Measurements from ENCODE around the gene LHPP. TPM values are rescaled to one million over a fixed set of nuclear protein-coding genes. Genes with fewer than 3 reads are reported as not detected.

Gene LHPP
- total RNA-seq, 2 donors from 2014 or later, result 4.9 to 9.9 TPM

- H3K9me3 ChIP-seq, result no peaks in the 10 kb centered on the region
- no peaks in the 10 kb centered on the region for H3K36me3 ChIP-seq (replicated peaks in 1 of 2; ENCODE audit: insufficient read depth in 1 of 2, low read depth in 2 of 2)
- 95 to 97% methylated on average over 6 to 9 of the region's 9 CpGs for WGBS, 2 donors
- peaks cover 27% of the 10 kb centered on the region for H3K4me1 ChIP-seq
- TF ChIP-seq CTCF (IDR thresholded peaks at IDR 0.05) (no peak), POLR2A (IDR thresholded peaks at IDR 0.05) (no peak)
- DNase-seq (no peak), ATAC-seq (no peak)
- no peak overlapping the region for H3K27ac ChIP-seq
- no peak overlapping the region for H3K4me3 ChIP-seq
- H3K27me3 ChIP-seq, result no peaks in the 10 kb centered on the region
- intact Hi-C loops (cut with DNase I), result loop anchor here (10.0 kb wide), 1 partner anchor 106 kb away; no protein-coding TSS in a partner anchor
Observed at GRCh38 chr10:124628676-124629021, 167.0 kb downstream of the LHPP start.

GRCh38 chr10:124629415-124629814, 167.8 kb downstream of the LHPP start:
- H3K27me3 ChIP-seq, result no peaks in the 10 kb centered on the region
- no peaks in the 10 kb centered on the region for H3K9me3 ChIP-seq
- WGBS, 2 donors, result 79 to 91% methylated on average over 6 of the region's 6 CpGs
- H3K4me3 ChIP-seq, result no peak overlapping the region
- H3K36me3 ChIP-seq (replicated peaks in 1 of 2; ENCODE audit: insufficient read depth in 1 of 2, low read depth in 2 of 2), result no peaks in the 10 kb centered on the region
- H3K4me1 ChIP-seq, result peaks cover 27% of the 10 kb centered on the region
- ATAC-seq, result no peak
- no peak for TF ChIP-seq POLR2A (IDR thresholded peaks at IDR 0.05)
- TF ChIP-seq CTCF (IDR thresholded peaks at IDR 0.05), result no peak
- intact Hi-C loops (cut with DNase I), result loop anchor here (10.0 kb wide), 1 partner anchor 105 kb away; no protein-coding TSS in a partner anchor
- no peak overlapping the region for H3K27ac ChIP-seq
- DNase-seq, result no peak

GRCh38 chr10:124629842-124630241, 168.2 kb downstream of the LHPP start:
- intact Hi-C loops (cut with DNase I), result loop anchor here (10.0 kb wide), 1 partner anchor 105 kb away; no protein-coding TSS in a partner anchor

GRCh38 chr10:124630551-124630950, 168.9 kb downstream of the LHPP start:
- H3K9me3 ChIP-seq, result no peaks in the 10 kb centered on the region
- WGBS, 2 donors, result 93 to 95% methylated on average over 4 to 5 of the region's 5 CpGs
- H3K4me1 ChIP-seq, result peaks cover 27% of the 10 kb centered on the region
- no peak for DNase-seq
- intact Hi-C loops (cut with DNase I), result no loop called here
- H3K4me3 ChIP-seq, result no peak overlapping the region
- H3K27me3 ChIP-seq, result no peaks in the 10 kb centered on the region
- no peaks in the 10 kb centered on the region for H3K36me3 ChIP-seq (replicated peaks in 1 of 2; ENCODE audit: insufficient read depth in 1 of 2, low read depth in 2 of 2)
- no peak overlapping the region for H3K27ac ChIP-seq
- no peak for ATAC-seq
- TF ChIP-seq CTCF (IDR thresholded peaks at IDR 0.05) (no peak), POLR2A (IDR thresholded peaks at IDR 0.05) (no peak)

More at GRCh38 chr10:124629842-124630241, 168.2 kb downstream of the LHPP start:
- ATAC-seq, result no peak
- no peak for DNase-seq
- Histone ChIP-seq H3K27me3 (no peaks in the 10 kb centered on the region), H3K4me1 (peaks cover 27% of the 10 kb centered on the region), H3K4me3 (no peak overlapping the region), H3K9me3 (no peaks in the 10 kb centered on the region), H3K36me3 (replicated peaks in 1 of 2; ENCODE audit: insufficient read depth in 1 of 2, low read depth in 2 of 2) (no peaks in the 10 kb centered on the region), H3K27ac (no peak overlapping the region)
- WGBS, 2 donors, result 83 to 86% methylated on average over 3 to 6 of the region's 6 CpGs
- TF ChIP-seq POLR2A (IDR thresholded peaks at IDR 0.05), result no peak
- TF ChIP-seq CTCF (IDR thresholded peaks at IDR 0.05), result no peak

GRCh38 chr10:124632064-124632531, 170.5 kb downstream of the LHPP start:
- no peaks in the 10 kb centered on the region for H3K36me3 ChIP-seq (replicated peaks in 1 of 2; ENCODE audit: insufficient read depth in 1 of 2, low read depth in 2 of 2)
- 44 to 56% methylated on average over 16 of the region's 19 CpGs for WGBS, 2 donors
- TF ChIP-seq CTCF (IDR thresholded peaks at IDR 0.05) (peak in 5 of 7 experiments; percentile 40 to 69 (median 52)), POLR2A (IDR thresholded peaks at IDR 0.05) (no peak)
- no peaks in the 10 kb centered on the region for H3K27me3 ChIP-seq
- no peak overlapping the region for H3K4me3 ChIP-seq
- ATAC-seq (peak; percentile 64), DNase-seq (peak; percentile 51 to 81 (median 72))
- intact Hi-C loops (cut with DNase I), result no loop called here
- H3K27ac ChIP-seq, result peak overlapping the region in 3 of 4 donors; percentile 3 to 51 (median 34)
- H3K9me3 ChIP-seq, result no peaks in the 10 kb centered on the region
- H3K4me1 ChIP-seq, result peaks cover 20% of the 10 kb centered on the region
